Endothelial cell of umbilical vein (primary cell): ENCODE data around the gene PLEKHG2. TPM values are rescaled to one million over a fixed set of nuclear protein-coding genes. Genes with fewer than 3 reads are reported as not detected.

Source experiments
- BruUV-seq: library from RNA; stranded (reverse); fragments of 400-500 nt; replicated peaks from 2 replicates; lab custom pipeline; 2021; lab: Mats Ljungman, UMichigan
- CTCF ChIA-PET: fragments of 300-600, 350-600 bp; sonication (Branson Sonifier 250); formaldehyde crosslinking; loops from one replicate; lab custom pipeline; 2021; ENCODE audit warnings: antibody characterized with exemption, inconsistent platforms; lab: Charles Lee
- POLR2A ChIA-PET: fragments of 300-600, 350-600 bp; sonication (Branson Sonifier 250); formaldehyde crosslinking; loops from one replicate; lab custom pipeline; 2021; ENCODE audit warnings: antibody characterized with exemption, inconsistent platforms; lab: Charles Lee
- DNase-seq: peaks from one replicate; pipeline ENCODE4 v3.0.0-alpha.2; 2011; ENCODE audit warnings: low read depth, low spot score
- FAIRE-seq: peaks from 2 replicates; lab custom pipeline; 2011; peaks lifted over from hg19 to GRCh38; lab: Jason Lieb, UNC
- H2AFZ ChIP-seq: 2 replicates; pipeline ENCODE4 v1.6.0; 2012; ENCODE audit warnings: low read depth, low read length, control low read depth, inconsistent platforms
- H3K27ac ChIP-seq: 2 replicates; pipeline ENCODE4 v1.5.1; 2011; ENCODE audit warnings: low read depth, mild to moderate bottlenecking, control low read depth, low read length, moderate library complexity; ENCODE audit not compliant: insufficient read depth
- H3K27me3 ChIP-seq, 2 experiments: 2 replicates each; pipeline versions ENCODE4 v1.6.0 to v1.6.1; 2011; ENCODE audit warnings: low read length in 2 of 2, mixed read lengths in 1 of 2; ENCODE audit not compliant: control insufficient read depth in 2 of 2, insufficient read depth in 2 of 2
- H3K36me3 ChIP-seq, 2 experiments: 2 replicates in 1 of 2; 3 replicates in 1 of 2; pipeline ENCODE4 v1.5.1; 2011; ENCODE audit warnings: low read length in 2 of 2, mild to moderate bottlenecking in 1 of 2, moderate library complexity in 1 of 2; ENCODE audit not compliant: control insufficient read depth in 2 of 2, insufficient read depth in 2 of 2; ENCODE audit errors: extremely low read depth in 1 of 2
- H3K4me1 ChIP-seq: 3 replicates; pipeline ENCODE4 v1.5.1; 2011; ENCODE audit warnings: mild to moderate bottlenecking, low read length; ENCODE audit not compliant: control insufficient read depth, insufficient read depth; ENCODE audit errors: extremely low read depth
- H3K4me2 ChIP-seq: 2 replicates; pipeline ENCODE4 v1.6.1; 2011; ENCODE audit warnings: low read length, control low read depth, mixed read lengths; ENCODE audit not compliant: insufficient read depth
- H3K4me3 ChIP-seq, 3 experiments: fragments of 200-600 bp in 1 of 3; sonication (generic), shearing (Covaris generic) in 1 of 3; replicated peaks in 1 of 3; 2 replicates each; pipeline ENCODE4 v1.5.1; 2011 to 2016; ENCODE audit warnings: control low read depth in 3 of 3, low read length in 3 of 3, mild to moderate bottlenecking in 2 of 3, inconsistent platforms in 1 of 3, low read depth in 1 of 3, moderate library complexity in 1 of 3; ENCODE audit not compliant: insufficient read depth in 1 of 3
- H3K79me2 ChIP-seq: 2 replicates; pipeline ENCODE4 v1.6.0; 2012; ENCODE audit warnings: low read length, inconsistent platforms; ENCODE audit not compliant: control insufficient read depth, insufficient read depth
- H3K9ac ChIP-seq: replicated peaks from 2 replicates; pipeline ENCODE3; 2011; ENCODE audit warnings: low read length, control low read depth; ENCODE audit not compliant: insufficient read depth; ENCODE audit errors: extremely low read depth
- H3K9me1 ChIP-seq: replicated peaks from 3 replicates; pipeline ENCODE4 v1.6.0; 2011; ENCODE audit warnings: mild to moderate bottlenecking, low read length; ENCODE audit not compliant: control insufficient read depth, insufficient read depth; ENCODE audit errors: extremely low read depth
- H3K9me3 ChIP-seq: replicated peaks from 2 replicates; pipeline ENCODE4 v1.5.1; 2012; ENCODE audit warnings: low read length, inconsistent platforms; ENCODE audit not compliant: control insufficient read depth, insufficient read depth
- H4K20me1 ChIP-seq: replicated peaks from 2 replicates; pipeline ENCODE3; 2011; ENCODE audit warnings: mild to moderate bottlenecking, low read length; ENCODE audit not compliant: control insufficient read depth, insufficient read depth; ENCODE audit errors: extremely low read depth
- EZH2 ChIP-seq: IDR thresholded peaks from 2 replicates; pipeline ENCODE4 v1.6.1; 2012; ENCODE audit warnings: borderline replicate concordance, low read depth, mild to moderate bottlenecking, moderate library complexity, low read length, inconsistent platforms; ENCODE audit not compliant: severe bottlenecking
- FOS ChIP-seq: IDR thresholded peaks from 2 replicates; pipeline ENCODE4 v1.6.1; 2011; ENCODE audit warnings: mild to moderate bottlenecking, low read length, moderate library complexity, borderline replicate concordance; ENCODE audit not compliant: insufficient read depth
- GATA2 ChIP-seq: IDR thresholded peaks from 2 replicates; pipeline ENCODE4 v1.7.0; 2011; ENCODE audit warnings: low read depth, mild to moderate bottlenecking, moderate library complexity, mixed read lengths, low read length; ENCODE audit not compliant: insufficient read length, insufficient read depth
- JUN ChIP-seq: IDR thresholded peaks from 2 replicates; pipeline ENCODE4 v1.6.1; 2011; ENCODE audit warnings: borderline replicate concordance, low read depth; ENCODE audit not compliant: insufficient read length, insufficient read depth
- MYC ChIP-seq: IDR thresholded peaks from one replicate; pipeline ENCODE4 v1.6.1; 2011; ENCODE audit warnings: mild to moderate bottlenecking, low read depth, low read length
- POLR2A ChIP-seq: IDR thresholded peaks from 2 replicates; pipeline ENCODE4 v1.6.1; 2012; ENCODE audit warnings: low read depth, mild to moderate bottlenecking, control low read depth, low read length
- POLR2AphosphoS5 ChIP-seq: IDR thresholded peaks from 2 replicates; pipeline ENCODE4 v1.6.1; 2012; ENCODE audit warnings: low read depth, mild to moderate bottlenecking, control low read depth, low read length, moderate library complexity; ENCODE audit not compliant: insufficient read depth
- dilution Hi-C: fragments of 300-500 bp; cut with MboI; formaldehyde crosslinking; loops from one replicate; pipeline ENCODE4 v1.15.0; 2019; ENCODE audit warnings: low sequenced_read_pairs; ENCODE audit not compliant: extremely low pct_ligation_motif_present
- intact Hi-C: fragments of 100-400 bp; cut with micrococcal nuclease; formaldehyde crosslinking; loops from one replicate; pipeline ENCODE4 v1.10.0; 2022
- polyA plus RNA-seq, 4 experiments: library from polyadenylated mRNA; depleted of rRNA in 3 of 4; stranded (reverse) in 3 of 4; unstranded in 1 of 4; fragments of >200 nt; gene quantifications; 2 replicates each; pipeline versions ENCODE4 v1.2.1 to v1.2.3, GENCODE V29; 2011 to 2012; ENCODE audit warnings: missing spikeins in 1 of 4
- total RNA-seq: library from RNA; stranded (reverse); gene quantifications from 2 replicates; pipeline ENCODE4 v1.2.3, GENCODE V29; 2021
- TF ChIP-seq, protein P1 (sequence below): IDR thresholded peaks from 2 replicates; pipeline ENCODE4 v1.6.1; 2011; ENCODE audit not compliant: insufficient read depth, insufficient read length
- TF ChIP-seq, protein P2 (sequence below), 2 donors: IDR thresholded peaks; 1 replicate in 1 of 2; 2 replicates in 1 of 2; pipeline ENCODE4 v1.5.1; 2011; ENCODE audit warnings: low read length in 2 of 2, mild to moderate bottlenecking in 2 of 2, moderate library complexity in 2 of 2, control low read depth in 1 of 2, inconsistent platforms in 1 of 2, low read depth in 1 of 2; ENCODE audit not compliant: insufficient read depth in 1 of 2; ENCODE audit errors: extremely low read depth in 1 of 2

Gene PLEKHG2
- total and polyA plus RNA-seq, 2 donors (not counting 3 experiments of a cell fraction or from before 2014, with no cell fraction given) = 44.7 to 74.1 TPM

DNA sequence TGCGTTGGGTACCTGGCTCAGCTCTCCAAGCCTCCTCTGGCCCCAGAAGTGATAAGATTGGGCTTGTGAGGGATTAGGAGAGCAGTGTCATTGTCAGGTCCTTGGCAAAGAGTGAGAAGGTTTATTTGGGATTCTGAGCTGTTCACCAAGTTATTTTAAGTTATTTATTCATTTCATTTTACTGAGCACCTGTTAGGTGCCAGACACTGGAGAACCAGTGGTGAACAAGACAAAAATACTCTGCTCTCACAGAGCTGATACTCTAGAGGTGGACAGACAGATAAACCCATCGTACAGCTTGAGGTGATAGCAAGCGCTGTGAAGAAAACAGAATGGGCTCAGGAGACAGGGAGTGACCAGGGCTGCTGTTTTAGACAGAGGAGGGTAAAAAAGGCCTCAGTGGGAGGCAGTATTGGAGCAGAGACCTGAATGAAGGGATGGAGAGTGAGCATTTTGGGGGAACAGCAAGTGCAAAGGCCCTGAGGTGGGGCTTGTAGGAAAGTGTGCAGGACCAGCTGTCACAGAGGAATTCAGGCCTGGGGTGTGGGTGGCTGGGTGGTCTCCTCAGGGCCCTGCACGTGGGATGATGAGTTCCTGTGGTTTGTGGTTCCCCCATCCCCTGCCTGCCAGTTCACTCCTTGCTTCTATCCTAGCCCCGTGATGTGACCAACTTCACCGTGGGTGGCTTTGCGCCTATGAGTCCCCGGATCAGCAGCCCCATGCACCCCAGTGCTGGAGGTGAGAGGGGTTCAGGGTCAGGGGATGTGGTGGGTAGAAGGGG, 59.5 kb downstream of the PLEKHG2 start:
- no peak overlapping the region for H2AFZ ChIP-seq
- H3K4me1 ChIP-seq = no peaks in the 10 kb centered on the region
- intact Hi-C loops (no loop called here), dilution Hi-C loops (no loop called here)
- H3K36me3 ChIP-seq = peaks cover 9 to 80% of the 10 kb centered on the region in 2 experiments
- H3K79me2 ChIP-seq = no peaks in the 10 kb centered on the region
- no peak overlapping the region for H3K27ac ChIP-seq
- ChIA-PET POLR2A (no interaction called here), CTCF (interaction anchor here (0.5 to 1.1 kb wide), 2 partner anchors 13 to 61 kb away, joined by 3 to 5 read pairs; partner anchors contain the start of gene EID2B)
- BruUV-seq = no TSS peak
- H3K9me1 ChIP-seq = no peaks in the 10 kb centered on the region
- no peak for TF ChIP-seq GATA2
- TF ChIP-seq, protein P1, sequence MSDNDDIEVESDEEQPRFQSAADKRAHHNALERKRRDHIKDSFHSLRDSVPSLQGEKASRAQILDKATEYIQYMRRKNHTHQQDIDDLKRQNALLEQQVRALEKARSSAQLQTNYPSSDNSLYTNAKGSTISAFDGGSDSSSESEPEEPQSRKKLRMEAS = no peak
- TF ChIP-seq FOS = no peak
- TF ChIP-seq MYC = no peak
- no peak for TF ChIP-seq JUN
- no peak for TF ChIP-seq POLR2AphosphoS5
- no peak for TF ChIP-seq POLR2A
- TF ChIP-seq EZH2 = no peak
- TF ChIP-seq, protein P2, sequence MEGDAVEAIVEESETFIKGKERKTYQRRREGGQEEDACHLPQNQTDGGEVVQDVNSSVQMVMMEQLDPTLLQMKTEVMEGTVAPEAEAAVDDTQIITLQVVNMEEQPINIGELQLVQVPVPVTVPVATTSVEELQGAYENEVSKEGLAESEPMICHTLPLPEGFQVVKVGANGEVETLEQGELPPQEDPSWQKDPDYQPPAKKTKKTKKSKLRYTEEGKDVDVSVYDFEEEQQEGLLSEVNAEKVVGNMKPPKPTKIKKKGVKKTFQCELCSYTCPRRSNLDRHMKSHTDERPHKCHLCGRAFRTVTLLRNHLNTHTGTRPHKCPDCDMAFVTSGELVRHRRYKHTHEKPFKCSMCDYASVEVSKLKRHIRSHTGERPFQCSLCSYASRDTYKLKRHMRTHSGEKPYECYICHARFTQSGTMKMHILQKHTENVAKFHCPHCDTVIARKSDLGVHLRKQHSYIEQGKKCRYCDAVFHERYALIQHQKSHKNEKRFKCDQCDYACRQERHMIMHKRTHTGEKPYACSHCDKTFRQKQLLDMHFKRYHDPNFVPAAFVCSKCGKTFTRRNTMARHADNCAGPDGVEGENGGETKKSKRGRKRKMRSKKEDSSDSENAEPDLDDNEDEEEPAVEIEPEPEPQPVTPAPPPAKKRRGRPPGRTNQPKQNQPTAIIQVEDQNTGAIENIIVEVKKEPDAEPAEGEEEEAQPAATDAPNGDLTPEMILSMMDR (IDR thresholded peaks at IDR 0.05; ENCODE audit: extremely low read depth in 1 of 2, insufficient read depth in 1 of 2, low read depth in 1 of 2, low read length in 2 of 2) = no peak
- H3K9me3 ChIP-seq = no peaks in the 10 kb centered on the region
- H3K27me3 ChIP-seq = no peaks in the 10 kb centered on the region
- FAIRE-seq (no peak), DNase-seq (no peak)
- H3K4me3 ChIP-seq = no peak overlapping the region
- H4K20me1 ChIP-seq = no peaks in the 10 kb centered on the region
- H3K4me2 ChIP-seq = no peak overlapping the region
- H3K9ac ChIP-seq = no peak overlapping the region
